Body of pancreas (tissue), 4 donors: Measurements from ENCODE around the gene KCND3. TPM values are rescaled to one million over a fixed set of nuclear protein-coding genes. Genes with fewer than 3 reads are reported as not detected.
A peak's percentile ranks its signal among the peaks of the same experiment; 100 is the strongest.

Experiments
- ATAC-seq: fragments of 150-250 bp; one replicate; pipeline ENCODE4 v1.9.1; 2016
- DNase-seq, 4 donors: peaks; one replicate each; pipeline ENCODE4 v3.0.0-alpha.2; 2019
- H3K27ac ChIP-seq, 4 donors: fragments of 200-600 bp; sonication (generic); 1 replicate in 3 of 4; 2 replicates in 1 of 4; pipeline versions ENCODE4 v1.5.1 to v1.6.1; 2016 to 2019; ENCODE audit warnings: mild to moderate bottlenecking in 1 of 4, mixed read lengths in 1 of 4, moderate library complexity in 1 of 4
- H3K27me3 ChIP-seq, 2 donors: fragments of 200-600 bp; sonication (generic); one replicate each; pipeline ENCODE4 v1.6.0; 2016; ENCODE audit warnings: mild to moderate bottlenecking in 1 of 2
- H3K36me3 ChIP-seq, 2 donors: fragments of 200-600 bp; sonication (generic); replicated peaks in 1 of 2; 2 replicates each; pipeline ENCODE4 v1.5.1; 2016; ENCODE audit warnings: low read depth in 2 of 2; ENCODE audit not compliant: insufficient read depth in 1 of 2
- H3K4me1 ChIP-seq: fragments of 200-600 bp; sonication (generic); one replicate; pipeline ENCODE4 v1.6.0; 2016
- H3K4me3 ChIP-seq, 2 donors: fragments of 200-600 bp; sonication (generic); 1 replicate in 1 of 2; 2 replicates in 1 of 2; pipeline ENCODE4 v1.5.1; 2016 to 2019
- H3K9me3 ChIP-seq, 3 donors: fragments of 200-600 bp; sonication (generic); 1 replicate in 2 of 3; 2 replicates in 1 of 3; pipeline ENCODE4 v1.5.1; 2016
- CTCF ChIP-seq, 7 experiments: fragments of 450-650 bp in 4 of 7; fragments of 200-600 bp in 3 of 7; sonication (generic) in 3 of 7; IDR thresholded peaks; one replicate each; pipeline ENCODE4 v1.5.1; 2016 to 2019; ENCODE audit warnings: antibody characterized with exemption in 7 of 7
- POLR2A ChIP-seq, 3 donors: fragments of 450-650 bp; IDR thresholded peaks; one replicate each; pipeline ENCODE4 v1.6.1; 2016; ENCODE audit warnings: antibody characterized with exemption in 3 of 3, mild to moderate bottlenecking in 2 of 3
- WGBS, 2 donors: methylation state at CpG; one replicate each; pipeline ENCODE4 v1.1.5; 2017; 5-methylcytosine and 5-hydroxymethylcytosine counted together
- intact Hi-C: fragments of 100-400 bp; cut with DNase I; formaldehyde crosslinking; loops from one replicate; pipeline ENCODE4 v1.15.1; 2023
- total RNA-seq, 2 donors: library from RNA; depleted of rRNA; stranded (reverse); fragments of >200 nt; gene quantifications; one replicate each; pipeline ENCODE4 v1.1.0, GENCODE V29; 2016

Gene KCND3
- total RNA-seq, 2 donors from 2014 or later = 7.6 to 15.0 TPM

- Histone ChIP-seq H3K36me3 (no peaks in the 10 kb centered on the region), H3K27ac (no peak overlapping the region), H3K4me3 (no peak overlapping the region), H3K9me3 (no peaks in the 10 kb centered on the region), H3K4me1 (peaks cover 40% of the 10 kb centered on the region), H3K27me3 (no peaks in the 10 kb centered on the region)
- no peak for ATAC-seq
- DNase-seq = no peak
- intact Hi-C loops = no loop called here
- WGBS, 2 donors = 6 to 9% methylated on average over 1 of the region's 1 CpG
- TF ChIP-seq CTCF (IDR thresholded peaks at IDR 0.05) (no peak), POLR2A (IDR thresholded peaks at IDR 0.05) (no peak)
Measured at GRCh38 chr1:111978695-111979094, 10.8 kb downstream of the KCND3 start.

GRCh38 chr1:111977378-111977777, 12.1 kb downstream of the KCND3 start:
- Histone ChIP-seq H3K27ac (peak overlapping the region in 3 of 4 donors; percentile 4 to 45 (median 15)), H3K36me3 (no peaks in the 10 kb centered on the region), H3K4me1 (peaks cover 40% of the 10 kb centered on the region), H3K27me3 (no peaks in the 10 kb centered on the region), H3K4me3 (no peak overlapping the region), H3K9me3 (no peaks in the 10 kb centered on the region)
- no peak for ATAC-seq
- TF ChIP-seq POLR2A (IDR thresholded peaks at IDR 0.05) (no peak), CTCF (IDR thresholded peaks at IDR 0.05) (no peak)
- 58% methylated on average over 9 of the region's 9 CpGs for WGBS, 2 donors
- intact Hi-C loops = no loop called here
- DNase-seq = no peak

GRCh38 chr1:111976842-111977241, 12.6 kb downstream of the KCND3 start:
- intact Hi-C loops = no loop called here
- Histone ChIP-seq H3K4me3 (no peak overlapping the region), H3K27ac (peak overlapping the region; percentile 4 to 45 (median 16)), H3K27me3 (no peaks in the 10 kb centered on the region), H3K4me1 (peaks cover 40% of the 10 kb centered on the region), H3K9me3 (no peaks in the 10 kb centered on the region), H3K36me3 (no peaks in the 10 kb centered on the region)
- ATAC-seq (peak; percentile 28), DNase-seq (no peak)
- WGBS, 2 donors = 15 to 22% methylated on average over 3 of the region's 3 CpGs
- TF ChIP-seq POLR2A (IDR thresholded peaks at IDR 0.05) (no peak), CTCF (IDR thresholded peaks at IDR 0.05) (no peak)

- peak; percentile 86 for ATAC-seq
- Histone ChIP-seq H3K36me3 (no peaks in the 10 kb centered on the region), H3K27ac (peak overlapping the region; percentile 4 to 45 (median 16)), H3K4me3 (no peak overlapping the region), H3K27me3 (no peaks in the 10 kb centered on the region), H3K4me1 (peaks cover 40% of the 10 kb centered on the region), H3K9me3 (no peaks in the 10 kb centered on the region)
- no peak for TF ChIP-seq POLR2A (IDR thresholded peaks at IDR 0.05)
- intact Hi-C loops = no loop called here
- 22 to 23% methylated on average over 5 of the region's 5 CpGs for WGBS, 2 donors
- DNase-seq = peak in 2 of 4 donors; percentile 32 to 40
Measured at GRCh38 chr1:111976332-111976731, 13.1 kb downstream of the KCND3 start.

- Histone ChIP-seq H3K27me3 (no peaks in the 10 kb centered on the region), H3K4me3 (no peak overlapping the region), H3K4me1 (peaks cover 32% of the 10 kb centered on the region), H3K27ac (no peak overlapping the region), H3K9me3 (no peaks in the 10 kb centered on the region), H3K36me3 (no peaks in the 10 kb centered on the region)
- intact Hi-C loops = no loop called here
- DNase-seq (no peak), ATAC-seq (no peak)
- TF ChIP-seq POLR2A (IDR thresholded peaks at IDR 0.05) = no peak
- no peak for TF ChIP-seq CTCF (IDR thresholded peaks at IDR 0.05)
- 68 to 90% methylated on average over 3 of the region's 3 CpGs for WGBS, 2 donors
Measured at GRCh38 chr1:111973150-111973790, 16.2 kb downstream of the KCND3 start.
